Activated B cell treated with CpG ODN at 0.5 μM for 24 hours (primary cell): ENCODE data around the gene ZNG1C. TPM values are rescaled to one million over a fixed set of nuclear protein-coding genes. Genes with fewer than 3 reads are reported as not detected.
"Not testable (repeated sequence)": the region's sequence is repeated elsewhere in the genome, so short reads cannot be mapped to it uniquely, and the experiment has no call there.

Experiments used
- ATAC-seq: fragments of 200-7000 bp; cut with Tn5 transposase; one replicate; pipeline ENCODE4 v1.10.0; 2021; ENCODE audit warnings: low read depth, mild to moderate bottlenecking, moderate library complexity
- CTCF ChIA-PET: fragments of 350-600 bp; sonication (Branson Sonifier 250); formaldehyde crosslinking; loops from one replicate; lab custom pipeline; 2021; ENCODE audit warnings: antibody characterized with exemption; lab: Charles Lee
- POLR2A ChIA-PET: fragments of 350-600 bp; sonication (Branson Sonifier 250); formaldehyde crosslinking; loops from one replicate; lab custom pipeline; 2021; ENCODE audit warnings: antibody characterized with exemption; lab: Charles Lee
- DNase-seq: peaks from one replicate; pipeline ENCODE4 v3.0.0; 2022
- H3K27ac Mint-ChIP-seq: one replicate; pipeline ENCODE4 v1.8.0; 2020; ENCODE audit warnings: mixed read lengths
- H3K27me3 Mint-ChIP-seq: one replicate; pipeline ENCODE4 v1.8.0; 2021; ENCODE audit warnings: mixed read lengths
- H3K36me3 Mint-ChIP-seq: one replicate; pipeline ENCODE4 v1.8.0; 2021; ENCODE audit warnings: low read depth, mixed read lengths
- H3K4me1 Mint-ChIP-seq: one replicate; pipeline ENCODE4 v1.8.0; 2021; ENCODE audit warnings: mixed read lengths
- H3K4me3 Mint-ChIP-seq: one replicate; pipeline ENCODE4 v1.8.0; 2020; ENCODE audit warnings: mild to moderate bottlenecking, mixed read lengths
- H3K9me3 Mint-ChIP-seq: one replicate; pipeline ENCODE4 v1.8.0; 2020; ENCODE audit warnings: mixed read lengths
- intact Hi-C: fragments of 100-400 bp; cut with micrococcal nuclease; formaldehyde crosslinking; loops from one replicate; pipeline ENCODE4 v1.15.1; 2024
- total RNA-seq: library from RNA; stranded (reverse); gene quantifications from 2 replicates; pipeline ENCODE4 v1.2.3, GENCODE V29; 2022

Gene ZNG1C
- total RNA-seq, 1 donor from 2014 or later: 53.1 TPM

GRCh38 chr9:68343992-68344391, 102.2 kb downstream of the ZNG1C start:
- H3K27ac Mint-ChIP-seq, ATAC-seq, H3K9me3 Mint-ChIP-seq, POLR2A ChIA-PET, H3K36me3 Mint-ChIP-seq, H3K4me3 Mint-ChIP-seq, DNase-seq, H3K27me3 Mint-ChIP-seq, H3K4me1 Mint-ChIP-seq: not testable (repeated sequence)
- CTCF ChIA-PET: interaction anchor here (1.5 kb wide), 1 partner anchor 164 kb away, joined by 4 read pairs; no protein-coding TSS in a partner anchor
- intact Hi-C loops: loop anchor here (2.0 kb wide), 2 partner anchors 225 to 683 kb away; no protein-coding TSS in a partner anchor

Other genes with a start within 250 kb of the ZNG1C start
- gene FOXD4L3, start 60.9 kb downstream of the ZNG1C start, total RNA-seq: not detected in 2 replicates
- gene PGM5, start 114.6 kb downstream of the ZNG1C start, total RNA-seq: not detected in 2 replicates